SK-N-SH (cell line): ENCODE measurements around the gene FOXA2. TPM values are rescaled to one million over a fixed set of nuclear protein-coding genes. Genes with fewer than 3 reads are reported as not detected.

Experiments used
- CTCF ChIA-PET: fragments of 300-600, 350-600 bp; formaldehyde crosslinking; extraction: SDS; loops from one replicate; lab custom pipeline; 2021; lab: Yijun Ruan, JAX
- POLR2A ChIA-PET: fragments of 350-600 bp; sonication (Branson Sonifier 250); formaldehyde crosslinking; extraction: SDS; loops from one replicate; lab custom pipeline; 2020; ENCODE audit warnings: antibody characterized with exemption, inconsistent platforms; lab: Yijun Ruan, JAX
- DNase-seq: peaks from one replicate; pipeline ENCODE4 v3.0.0; 2012
- H2AFZ ChIP-seq: fragments of 200-600 bp; sonication (generic); 2 replicates; pipeline ENCODE4 v1.8.1; 2016; ENCODE audit warnings: antibody characterized with exemption, mild to moderate bottlenecking, low read depth
- H3F3A ChIP-seq: fragments of 200-600 bp; sonication (generic); replicated peaks from 2 replicates; pipeline ENCODE3; 2016; ENCODE audit warnings: antibody characterized with exemption, mild to moderate bottlenecking; ENCODE audit not compliant: insufficient read depth
- H3K27ac ChIP-seq, 2 experiments: fragments of 200-500 bp in 1 of 2; fragments of 200-600 bp in 1 of 2; sonication (Bioruptor generic) in 1 of 2; sonication (generic), shearing (Covaris generic) in 1 of 2; 2 replicates each; pipeline versions ENCODE4 v1.5.1 to v1.6.1; 2014 to 2016; ENCODE audit warnings: low read depth in 2 of 2, inconsistent platforms in 1 of 2, low read length in 1 of 2, mild to moderate bottlenecking in 1 of 2, mixed read lengths in 1 of 2
- H3K27me3 ChIP-seq: fragments of 200-600 bp; sonication (generic), shearing (Covaris generic); 2 replicates; pipeline ENCODE4 v1.6.1; 2016; ENCODE audit warnings: mixed run types; ENCODE audit not compliant: insufficient read depth
- H3K36me3 ChIP-seq, 2 experiments: fragments of 200-500 bp in 1 of 2; fragments of 200-600 bp in 1 of 2; sonication (Bioruptor generic) in 1 of 2; sonication (generic) in 1 of 2; replicated peaks in 1 of 2; 2 replicates each; pipeline versions ENCODE3 to v1.5.1; 2014 to 2016; ENCODE audit warnings: low read length in 1 of 2, mild to moderate bottlenecking in 1 of 2; ENCODE audit not compliant: insufficient read depth in 2 of 2, control insufficient read depth in 1 of 2
- H3K4me1 ChIP-seq, 2 experiments: fragments of 200-500 bp in 1 of 2; fragments of 200-600 bp in 1 of 2; sonication (Bioruptor generic) in 1 of 2; sonication (generic), shearing (Covaris generic) in 1 of 2; 2 replicates each; pipeline versions ENCODE4 v1.5.1 to v1.6.1; 2014 to 2016; ENCODE audit warnings: low read depth in 1 of 2, low read length in 1 of 2, mixed run types in 1 of 2; ENCODE audit not compliant: insufficient read depth in 2 of 2, control insufficient read depth in 1 of 2
- H3K4me2 ChIP-seq: fragments of 200-600 bp; sonication (generic), shearing (Covaris generic); 2 replicates; pipeline ENCODE4 v1.6.1; 2017; ENCODE audit warnings: mixed run types
- H3K4me3 ChIP-seq, 2 experiments: fragments of 200-500 bp in 1 of 2; fragments of 200-600 bp in 1 of 2; sonication (Bioruptor generic) in 1 of 2; sonication (generic), shearing (Covaris generic) in 1 of 2; 2 replicates each; pipeline versions ENCODE4 v1.5.1 to v1.8.1; 2014 to 2016; ENCODE audit warnings: low read depth in 2 of 2, inconsistent platforms in 1 of 2, low read length in 1 of 2, mild to moderate bottlenecking in 1 of 2, mixed read lengths in 1 of 2, moderate library complexity in 1 of 2
- H3K79me2 ChIP-seq: fragments of 200-600 bp; sonication (generic); 2 replicates; pipeline ENCODE4 v1.8.1; 2017; ENCODE audit warnings: mild to moderate bottlenecking; ENCODE audit not compliant: insufficient read depth
- H3K9ac ChIP-seq: fragments of 200-600 bp; sonication (generic); 2 replicates; pipeline ENCODE4 v1.6.1; 2017; ENCODE audit warnings: mixed run types
- H3K9me2 ChIP-seq: fragments of 200-600 bp; sonication (generic); 2 replicates; pipeline ENCODE4 v1.6.1; 2017; ENCODE audit warnings: mixed run types
- H3K9me3 ChIP-seq: fragments of 200-600 bp; sonication (generic); 2 replicates; pipeline ENCODE4 v1.6.1; 2017; ENCODE audit warnings: mixed run types, mild to moderate bottlenecking, moderate library complexity
- H4K20me1 ChIP-seq: fragments of 200-600 bp; sonication (generic); 2 replicates; pipeline ENCODE4 v1.6.1; 2017; ENCODE audit warnings: mild to moderate bottlenecking, mixed run types; ENCODE audit not compliant: insufficient read depth
- CHD2 ChIP-seq: fragments of 150-350 bp; IDR thresholded peaks from 2 replicates; pipeline ENCODE4 v1.6.1; 2018; ENCODE audit warnings: low read length; ENCODE audit not compliant: partially characterized antibody
- EP300 ChIP-seq, 2 experiments: IDR thresholded peaks; 2 replicates each; pipeline versions ENCODE4 v1.4.0 to v1.6.1; 2012; ENCODE audit warnings: borderline replicate concordance in 1 of 2, low read depth in 1 of 2, low read length in 1 of 2
- FOSL2 ChIP-seq: IDR thresholded peaks from 2 replicates; pipeline ENCODE4 v1.4.0; 2012; ENCODE audit warnings: low read depth, mild to moderate bottlenecking, moderate library complexity, borderline replicate concordance
- GATA2 ChIP-seq: sonication (generic); formaldehyde crosslinking; IDR thresholded peaks from 2 replicates; pipeline ENCODE4 v1.5.0; 2020; ENCODE audit warnings: mild to moderate bottlenecking, missing genetic modification reagents
- MAX ChIP-seq: IDR thresholded peaks from 2 replicates; pipeline ENCODE4 v1.4.0; 2012; ENCODE audit warnings: low read depth
- MXI1 ChIP-seq: IDR thresholded peaks from 2 replicates; pipeline ENCODE4 v1.6.1; 2012; ENCODE audit warnings: mild to moderate bottlenecking, low read depth, low read length, improper control_type of control experiment
- NFIC ChIP-seq: IDR thresholded peaks from 2 replicates; pipeline ENCODE4 v1.4.0; 2012; ENCODE audit warnings: borderline replicate concordance
- PBX3 ChIP-seq: IDR thresholded peaks from 2 replicates; pipeline ENCODE4; 2012
- RAD21 ChIP-seq: IDR thresholded peaks from 2 replicates; pipeline ENCODE4 v1.6.1; 2012; ENCODE audit warnings: mild to moderate bottlenecking, low read length
- RCOR1 ChIP-seq: fragments of 150-350 bp; IDR thresholded peaks from 2 replicates; pipeline ENCODE4 v1.6.1; 2017; ENCODE audit warnings: antibody characterized with exemption, low read length
- RFX5 ChIP-seq: IDR thresholded peaks from 2 replicates; pipeline ENCODE4 v1.6.1; 2012; ENCODE audit warnings: mild to moderate bottlenecking, improper control_type of control experiment, low read length
- YY1 ChIP-seq: IDR thresholded peaks from 2 replicates; pipeline ENCODE4 v1.4.0; 2012; ENCODE audit warnings: low read depth, mild to moderate bottlenecking
- ZBTB33 ChIP-seq: IDR thresholded peaks from 2 replicates; pipeline ENCODE4 v1.4.0; 2012; ENCODE audit warnings: low read depth, borderline replicate concordance
- WGBS: methylation state at CpG from one replicate; pipeline ENCODE4 v1.1.6; 2017; ENCODE audit warnings: low lambda C conversion rate; 5-methylcytosine and 5-hydroxymethylcytosine counted together
- polyA plus RNA-seq, 3 experiments: library from polyadenylated mRNA; depleted of rRNA; stranded (reverse); fragments of >200 nt; gene quantifications; 2 replicates each; pipeline ENCODE4 v1.2.3, GENCODE V29; 2012

FOXA2 gene
- polyA plus RNA-seq, 1 of the 3 experiments (the other 2 are of a cell fraction), result not detected

GRCh38 chr20:22542427-22542826 is 41.9 kb downstream of the FOXA2 start (continued):
- no peak for TF ChIP-seq ZBTB33
- no peak for TF ChIP-seq MAX
- TF ChIP-seq FOSL2, result no peak
- no peak for TF ChIP-seq GATA2 (CRISPR knock-in tag)
- no peak for TF ChIP-seq NFIC
- no peak for TF ChIP-seq EP300 (IDR thresholded peaks at IDR 0.05; ENCODE audit: borderline replicate concordance in 1 of 2, low read depth in 1 of 2, low read length in 1 of 2)
- no peak for TF ChIP-seq MXI1
- TF ChIP-seq RCOR1, result no peak

- H3K27me3 ChIP-seq, result peaks cover 4% of the 10 kb centered on the region; the same call in 1 of the 2 replicates
- 13% methylated on average over 9 of the region's 10 CpGs for WGBS
These were observed 43.5 kb downstream of the FOXA2 start for GRCh38 chr20:22540832-22541231.

More at GRCh38 chr20:22540832-22541231, 43.5 kb downstream of the FOXA2 start:
- Histone ChIP-seq H3K4me2 (no peak overlapping the region), H3K27ac (no peak overlapping the region), H3K9ac (no peak overlapping the region), H3K9me2 (no peaks in the 10 kb centered on the region), H3K4me1 (no peaks in the 10 kb centered on the region), H3K4me3 (no peak overlapping the region), H4K20me1 (no peaks in the 10 kb centered on the region), H2AFZ (no peak overlapping the region), H3K79me2 (no peaks in the 10 kb centered on the region), H3K36me3 (no peaks in the 10 kb centered on the region), H3F3A (no peaks in the 10 kb centered on the region), H3K9me3 (no peaks in the 10 kb centered on the region)
- POLR2A ChIA-PET, result no interaction called here
- CTCF ChIA-PET, result no interaction called here
- DNase-seq, result no peak
- no peak for TF ChIP-seq CHD2
- no peak for TF ChIP-seq MXI1
- TF ChIP-seq MAX, result no peak
- no peak for TF ChIP-seq YY1
- no peak for TF ChIP-seq RFX5
- TF ChIP-seq RAD21, result no peak
- no peak for TF ChIP-seq PBX3
